Measurements from ENCODE around the gene IFFO2. TPM values are rescaled to one million over a fixed set of nuclear protein-coding genes. Genes with fewer than 3 reads are reported as not detected.
A peak's percentile ranks its signal among the peaks of the same experiment; 100 is the strongest.

Gene IFFO2
- total RNA-seq, 4 donors from 2014 or later = 5.0 to 145 (median 13.6) TPM

DNA sequence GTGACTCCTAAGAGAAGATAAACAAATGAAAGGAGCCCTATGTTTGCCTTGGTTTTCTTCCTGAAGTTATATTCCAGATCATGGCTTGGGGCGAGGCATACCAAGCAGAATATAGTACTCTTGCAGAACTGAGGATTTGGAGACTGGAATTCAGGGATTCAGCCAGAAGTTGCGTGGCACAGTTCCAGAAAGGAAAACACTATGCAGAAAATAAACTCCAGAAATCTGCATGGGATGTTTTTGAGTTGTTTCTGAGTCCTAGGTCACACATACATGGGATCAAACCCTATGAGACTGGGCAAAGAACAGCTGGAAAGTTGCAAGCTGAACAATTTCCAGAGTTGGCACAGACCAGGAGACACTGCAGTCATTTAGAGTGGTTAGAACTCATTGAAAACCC lies 42.9 kb upstream of the IFFO2 start:
- no peaks in the 10 kb centered on the region for H3K27me3 ChIP-seq
- H3K4me3 ChIP-seq = no peak overlapping the region
- peaks cover 0 to 10% (median 7%) of the 10 kb centered on the region in 4 donors for H3K4me1 ChIP-seq
- TF ChIP-seq, protein P1, sequence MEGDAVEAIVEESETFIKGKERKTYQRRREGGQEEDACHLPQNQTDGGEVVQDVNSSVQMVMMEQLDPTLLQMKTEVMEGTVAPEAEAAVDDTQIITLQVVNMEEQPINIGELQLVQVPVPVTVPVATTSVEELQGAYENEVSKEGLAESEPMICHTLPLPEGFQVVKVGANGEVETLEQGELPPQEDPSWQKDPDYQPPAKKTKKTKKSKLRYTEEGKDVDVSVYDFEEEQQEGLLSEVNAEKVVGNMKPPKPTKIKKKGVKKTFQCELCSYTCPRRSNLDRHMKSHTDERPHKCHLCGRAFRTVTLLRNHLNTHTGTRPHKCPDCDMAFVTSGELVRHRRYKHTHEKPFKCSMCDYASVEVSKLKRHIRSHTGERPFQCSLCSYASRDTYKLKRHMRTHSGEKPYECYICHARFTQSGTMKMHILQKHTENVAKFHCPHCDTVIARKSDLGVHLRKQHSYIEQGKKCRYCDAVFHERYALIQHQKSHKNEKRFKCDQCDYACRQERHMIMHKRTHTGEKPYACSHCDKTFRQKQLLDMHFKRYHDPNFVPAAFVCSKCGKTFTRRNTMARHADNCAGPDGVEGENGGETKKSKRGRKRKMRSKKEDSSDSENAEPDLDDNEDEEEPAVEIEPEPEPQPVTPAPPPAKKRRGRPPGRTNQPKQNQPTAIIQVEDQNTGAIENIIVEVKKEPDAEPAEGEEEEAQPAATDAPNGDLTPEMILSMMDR (IDR thresholded peaks at IDR 0.05) = no peak
- TF ChIP-seq POLR2AphosphoS5 (IDR thresholded peaks at IDR 0.05) (no peak), EP300 (IDR thresholded peaks at IDR 0.05; ENCODE audit: low read depth) (no peak), POLR2A (IDR thresholded peaks at IDR 0.05) (no peak)
- H3K9me3 ChIP-seq = no peaks in the 10 kb centered on the region
- 24 to 25% methylated on average over 2 of the region's 2 CpGs for WGBS, 2 donors (ENCODE audit: low coverage in 1 of 2)
- in situ Hi-C loops (cut with MboI; ENCODE audit: low pct_ligation_motif_present in 1 of 4, low pct_unique_long_range_greater_than_20kb in 1 of 4, low sequenced_read_pairs in 3 of 4) = no loop called here
- H3K27ac ChIP-seq = peak overlapping the region in 3 of 4 donors; percentile 5 to 17 (median 16)
- DNase-seq = no peak
- H3K36me3 ChIP-seq = no peaks in the 10 kb centered on the region
- intact Hi-C loops (cut with DNase I; ENCODE audit: low total_unique reads) = loop anchor here (10.0 kb wide), 1 partner anchor 1455 kb away; no protein-coding TSS in a partner anchor

GRCh38 chr1:18998016-18998724 lies 41.7 kb upstream of the IFFO2 start:
- H3K9me3 ChIP-seq = no peaks in the 10 kb centered on the region
- no peaks in the 10 kb centered on the region for H3K36me3 ChIP-seq
- no peaks in the 10 kb centered on the region for H3K27me3 ChIP-seq
- TF ChIP-seq EP300 (IDR thresholded peaks at IDR 0.05; ENCODE audit: low read depth) (no peak), POLR2A (IDR thresholded peaks at IDR 0.05) (no peak), POLR2AphosphoS5 (IDR thresholded peaks at IDR 0.05) (no peak)
- TF ChIP-seq, protein P1 (IDR thresholded peaks at IDR 0.05) = no peak
- H3K4me1 ChIP-seq = peaks cover 0 to 10% (median 7%) of the 10 kb centered on the region in 4 donors
- no peak overlapping the region for H3K27ac ChIP-seq
- WGBS, 2 donors (ENCODE audit: low coverage in 1 of 2) = 89% methylated on average over 9 of the region's 9 CpGs; no CpG with 5 or more reads in 1 of the 2 donors
- no peak for DNase-seq
- intact Hi-C loops (cut with DNase I; ENCODE audit: low total_unique reads) = loop anchor here (10.0 kb wide), 1 partner anchor 1457 kb away; no protein-coding TSS in a partner anchor
- H3K4me3 ChIP-seq = no peak overlapping the region
- in situ Hi-C loops (cut with MboI; ENCODE audit: low pct_ligation_motif_present in 1 of 4, low pct_unique_long_range_greater_than_20kb in 1 of 4, low sequenced_read_pairs in 3 of 4) = no loop called here

GRCh38 chr1:18997508-18997907 lies 41.0 kb upstream of the IFFO2 start:
- in situ Hi-C loops (cut with MboI; ENCODE audit: low pct_ligation_motif_present in 1 of 4, low pct_unique_long_range_greater_than_20kb in 1 of 4, low sequenced_read_pairs in 3 of 4) (no loop called here), intact Hi-C loops (cut with DNase I; ENCODE audit: low total_unique reads) (loop anchor here (10.0 kb wide), 1 partner anchor 1457 kb away; no protein-coding TSS in a partner anchor)
- Histone ChIP-seq H3K27me3 (no peaks in the 10 kb centered on the region), H3K4me1 (peaks cover 0 to 10% (median 7%) of the 10 kb centered on the region in 4 donors), H3K27ac (no peak overlapping the region), H3K9me3 (no peaks in the 10 kb centered on the region), H3K36me3 (no peaks in the 10 kb centered on the region), H3K4me3 (no peak overlapping the region)
- no peak for DNase-seq
- TF ChIP-seq, protein P1 (IDR thresholded peaks at IDR 0.05) = no peak
- no peak for TF ChIP-seq POLR2A (IDR thresholded peaks at IDR 0.05)
- no peak for TF ChIP-seq POLR2AphosphoS5 (IDR thresholded peaks at IDR 0.05)
- no peak for TF ChIP-seq EP300 (IDR thresholded peaks at IDR 0.05; ENCODE audit: low read depth)
- 50 to 95% methylated on average over 1 to 6 of the region's 6 CpGs for WGBS, 2 donors (ENCODE audit: low coverage in 1 of 2)

- H3K4me3 ChIP-seq = no peak overlapping the region
- no peak for DNase-seq
- in situ Hi-C loops (cut with MboI; ENCODE audit: low pct_ligation_motif_present in 1 of 4, low pct_unique_long_range_greater_than_20kb in 1 of 4, low sequenced_read_pairs in 3 of 4) (no loop called here), intact Hi-C loops (cut with DNase I; ENCODE audit: low total_unique reads) (loop anchor here (10.0 kb wide), 1 partner anchor 1458 kb away; no protein-coding TSS in a partner anchor)
- H3K9me3 ChIP-seq = no peaks in the 10 kb centered on the region
- H3K36me3 ChIP-seq = no peaks in the 10 kb centered on the region
- H3K4me1 ChIP-seq = peaks cover 0 to 10% (median 7%) of the 10 kb centered on the region in 4 donors
- WGBS, 2 donors (ENCODE audit: low coverage in 1 of 2) = 78 to 87% methylated on average over 3 to 6 of the region's 6 CpGs
- no peaks in the 10 kb centered on the region for H3K27me3 ChIP-seq
- H3K27ac ChIP-seq = no peak overlapping the region
- TF ChIP-seq EP300 (IDR thresholded peaks at IDR 0.05; ENCODE audit: low read depth) (no peak), POLR2A (IDR thresholded peaks at IDR 0.05) (no peak)
- TF ChIP-seq, protein P1 (IDR thresholded peaks at IDR 0.05) = no peak
These were observed 40.2 kb upstream of the IFFO2 start for GRCh38 chr1:18996548-18997177.

Data from transverse colon (tissue), 4 donors.